ENCODE measurements around the gene HCFC1R1.

HCFC1R1 gene

GRCh38 chr16:3032624-3033023 is 8.9 kb upstream of the HCFC1R1 start:
- no peak for DNase-seq

GRCh38 chr16:3030222-3031212 is 6.8 kb upstream of the HCFC1R1 start:
- no peak for DNase-seq

GRCh38 chr16:3029491-3030221 is 5.9 kb upstream of the HCFC1R1 start:
- DNase-seq: peak; percentile 40

GRCh38 chr16:3028716-3029319 is 5.1 kb upstream of the HCFC1R1 start:
- DNase-seq: peak; percentile 28

- peak; percentile 93 for DNase-seq
Observed at GRCh38 chr16:3027983-3028715, 4.4 kb upstream of the HCFC1R1 start.

GRCh38 chr16:3027489-3027795 is 3.7 kb upstream of the HCFC1R1 start:
- DNase-seq: no peak

GRCh38 chr16:3026609-3027488 is 3.1 kb upstream of the HCFC1R1 start:
- DNase-seq: no peak

GRCh38 chr16:3026003-3026378 is 2.2 kb upstream of the HCFC1R1 start:
- no peak for DNase-seq

- no peak for DNase-seq
Observed at GRCh38 chr16:3025032-3026002, 1.6 kb upstream of the HCFC1R1 start.

GRCh38 chr16:3023415-3023668 is 400 bp downstream of the HCFC1R1 start:
- DNase-seq: peak; percentile 59

- peak; percentile 43 for DNase-seq
Observed at GRCh38 chr16:3022684-3023414, 893 bp downstream of the HCFC1R1 start.

- peak; percentile 40 for DNase-seq
Observed at GRCh38 chr16:3022208-3022683, 1.5 kb downstream of the HCFC1R1 start.

GRCh38 chr16:3021449-3022207 is 2.1 kb downstream of the HCFC1R1 start:
- peak; percentile 70 for DNase-seq

GRCh38 chr16:3020604-3021448 is 2.9 kb downstream of the HCFC1R1 start:
- peak; percentile 68 for DNase-seq

GRCh38 chr16:3020247-3020603 is 3.5 kb downstream of the HCFC1R1 start, which contains the start of gene TNFRSF12A:
Gene TNFRSF12A, plus strand, starts transcription at chr16:3020368. Its CDS starts 30 bp downstream, at chr16:3020398.
- peak; percentile 83 for DNase-seq

- DNase-seq: no peak
Observed at GRCh38 chr16:3019594-3020246, 4.0 kb downstream of the HCFC1R1 start.

GRCh38 chr16:3017794-3018506 is 5.8 kb downstream of the HCFC1R1 start, which contains the start of gene CLDN6:
Gene CLDN6, minus strand, starts transcription at chr16:3018183. Its CDS starts 2,162 bp downstream, at chr16:3016021.
- DNase-seq: peak; percentile 11
